Measurements from ENCODE around the gene RAB13.
"Not testable (repeated sequence)": the region's sequence is repeated elsewhere in the genome, so short reads cannot be mapped to it uniquely, and the experiment has no call there.

RAB13 gene

GRCh38 chr1:153985941-153986761 is at the start of gene RAB13:
Gene RAB13, minus strand, starts transcription at chr1:153986339. Its CDS starts 103 bp downstream, at chr1:153986236.
- H3K9me3 ChIP-seq (ENCODE audit: control insufficient read depth in 5 of 5, low read length in 5 of 5) = no peaks in the 10 kb centered on the region
- peaks cover 6 to 34% (median 27%) of the 10 kb centered on the region in 5 donors for H3K4me1 ChIP-seq (ENCODE audit: control insufficient read depth in 5 of 5, insufficient read depth in 5 of 5, low read length in 5 of 5)
- peak within 1 kb of the TSS; percentile 91 for H3K27ac ChIP-seq (ENCODE audit: low read depth, low read length)
- H3K4me3 ChIP-seq (ENCODE audit: low read depth in 1 of 5, low read length in 5 of 5) = peak within 1 kb of the TSS; percentile 74 to 93 (median 80)
- H3K9ac ChIP-seq (ENCODE audit: low read length in 5 of 5) = peak within 1 kb of the TSS; percentile 22 to 93 (median 90)
- peaks cover 0 to 15% (median 9%) of the 10 kb centered on the region in 5 donors for H3K36me3 ChIP-seq (ENCODE audit: control insufficient read depth in 5 of 5, insufficient read depth in 5 of 5, low read length in 5 of 5)
- no peaks in the 10 kb centered on the region for H3K27me3 ChIP-seq (ENCODE audit: control insufficient read depth in 5 of 5, insufficient read depth in 4 of 5, low read length in 5 of 5)

- H3K27me3 ChIP-seq (ENCODE audit: control insufficient read depth in 5 of 5, insufficient read depth in 4 of 5, low read length in 5 of 5); H3K27ac ChIP-seq (ENCODE audit: low read depth, low read length); H3K9ac ChIP-seq (ENCODE audit: low read length in 5 of 5); H3K4me3 ChIP-seq (ENCODE audit: low read depth in 1 of 5, low read length in 5 of 5); H3K9me3 ChIP-seq (ENCODE audit: control insufficient read depth in 5 of 5, low read length in 5 of 5); H3K36me3 ChIP-seq (ENCODE audit: control insufficient read depth in 5 of 5, insufficient read depth in 5 of 5, low read length in 5 of 5); H3K4me1 ChIP-seq (ENCODE audit: control insufficient read depth in 5 of 5, insufficient read depth in 5 of 5, low read length in 5 of 5): not testable (repeated sequence)
Observed at GRCh38 chr1:154033697-154034096, 47.6 kb upstream of the RAB13 start.

GRCh38 chr1:154019940-154020339 is 33.8 kb upstream of the RAB13 start:
- no peaks in the 10 kb centered on the region for H3K27me3 ChIP-seq (ENCODE audit: control insufficient read depth in 5 of 5, insufficient read depth in 4 of 5, low read length in 5 of 5)
- no peak overlapping the region for H3K4me3 ChIP-seq (ENCODE audit: low read depth in 1 of 5, low read length in 5 of 5)
- no peak overlapping the region for H3K9ac ChIP-seq (ENCODE audit: low read length in 5 of 5)
- H3K9me3 ChIP-seq (ENCODE audit: control insufficient read depth in 5 of 5, low read length in 5 of 5) = peaks cover 0 to 3% (median 0%) of the 10 kb centered on the region in 5 donors
- no peak overlapping the region for H3K27ac ChIP-seq (ENCODE audit: low read depth, low read length)
- no peaks in the 10 kb centered on the region for H3K36me3 ChIP-seq (ENCODE audit: control insufficient read depth in 5 of 5, insufficient read depth in 5 of 5, low read length in 5 of 5)
- no peaks in the 10 kb centered on the region for H3K4me1 ChIP-seq (ENCODE audit: control insufficient read depth in 5 of 5, insufficient read depth in 5 of 5, low read length in 5 of 5)

DNA sequence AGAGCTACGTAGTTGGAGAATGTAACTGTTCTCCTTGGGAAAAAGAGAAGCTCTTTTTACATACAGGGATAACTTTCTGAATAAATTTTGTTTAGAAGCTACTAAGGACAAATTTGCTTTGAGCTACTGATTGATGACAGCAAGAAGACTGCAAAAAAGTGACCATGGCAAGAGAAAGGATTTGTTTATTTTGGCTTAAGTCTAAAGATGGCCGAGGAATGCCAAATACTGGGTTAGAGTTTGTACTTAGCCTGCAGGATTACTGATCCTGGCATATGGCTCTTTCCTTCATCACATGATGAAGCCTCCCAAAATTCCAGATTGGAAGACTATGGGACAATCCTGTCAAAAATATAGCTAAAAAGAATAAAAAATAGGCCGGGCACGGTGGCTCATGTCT is 33.1 kb upstream of the RAB13 start:
- Histone ChIP-seq H3K4me3 (ENCODE audit: low read depth in 1 of 5, low read length in 5 of 5) (no peak overlapping the region), H3K9ac (ENCODE audit: low read length in 5 of 5) (no peak overlapping the region), H3K27ac (ENCODE audit: low read depth, low read length) (no peak overlapping the region), H3K4me1 (ENCODE audit: control insufficient read depth in 5 of 5, insufficient read depth in 5 of 5, low read length in 5 of 5) (no peaks in the 10 kb centered on the region), H3K36me3 (ENCODE audit: control insufficient read depth in 5 of 5, insufficient read depth in 5 of 5, low read length in 5 of 5) (no peaks in the 10 kb centered on the region), H3K9me3 (ENCODE audit: control insufficient read depth in 5 of 5, low read length in 5 of 5) (peaks cover 0 to 3% (median 0%) of the 10 kb centered on the region in 5 donors), H3K27me3 (ENCODE audit: control insufficient read depth in 5 of 5, insufficient read depth in 4 of 5, low read length in 5 of 5) (no peaks in the 10 kb centered on the region)

GRCh38 chr1:154014154-154014907 is 28.2 kb upstream of the RAB13 start:
- Histone ChIP-seq H3K9ac (ENCODE audit: low read length in 5 of 5) (no peak overlapping the region), H3K27ac (ENCODE audit: low read depth, low read length) (no peak overlapping the region), H3K36me3 (ENCODE audit: control insufficient read depth in 5 of 5, insufficient read depth in 5 of 5, low read length in 5 of 5) (no peaks in the 10 kb centered on the region), H3K27me3 (ENCODE audit: control insufficient read depth in 5 of 5, insufficient read depth in 4 of 5, low read length in 5 of 5) (no peaks in the 10 kb centered on the region), H3K4me3 (ENCODE audit: low read depth in 1 of 5, low read length in 5 of 5) (no peak overlapping the region), H3K9me3 (ENCODE audit: control insufficient read depth in 5 of 5, low read length in 5 of 5) (no peaks in the 10 kb centered on the region), H3K4me1 (ENCODE audit: control insufficient read depth in 5 of 5, insufficient read depth in 5 of 5, low read length in 5 of 5) (no peaks in the 10 kb centered on the region)

- H3K9me3 ChIP-seq (ENCODE audit: control insufficient read depth in 5 of 5, low read length in 5 of 5); H3K9ac ChIP-seq (ENCODE audit: low read length in 5 of 5); H3K4me3 ChIP-seq (ENCODE audit: low read depth in 1 of 5, low read length in 5 of 5); H3K36me3 ChIP-seq (ENCODE audit: control insufficient read depth in 5 of 5, insufficient read depth in 5 of 5, low read length in 5 of 5); H3K27me3 ChIP-seq (ENCODE audit: control insufficient read depth in 5 of 5, insufficient read depth in 4 of 5, low read length in 5 of 5); H3K4me1 ChIP-seq (ENCODE audit: control insufficient read depth in 5 of 5, insufficient read depth in 5 of 5, low read length in 5 of 5); H3K27ac ChIP-seq (ENCODE audit: low read depth, low read length): not testable (repeated sequence)
Observed at GRCh38 chr1:154012543-154012942, 26.4 kb upstream of the RAB13 start.

DNA sequence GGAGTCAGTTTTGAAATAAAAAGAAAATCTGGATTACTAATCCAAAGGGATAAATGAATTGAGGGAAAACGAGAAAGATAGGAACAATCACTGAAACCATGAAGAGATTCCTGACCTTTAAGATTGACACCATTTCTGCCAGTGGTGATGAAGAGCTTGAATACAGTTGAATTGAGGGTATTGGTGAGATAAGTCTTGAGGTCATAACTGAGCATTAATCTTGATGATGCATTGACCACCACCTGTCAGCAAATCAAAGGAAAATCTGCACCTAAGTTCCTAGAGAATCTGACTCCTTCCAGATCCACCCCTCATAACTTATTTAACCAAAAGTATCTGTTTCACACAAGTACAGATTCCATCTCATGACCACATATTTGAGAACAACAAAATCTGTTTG is 26.0 kb upstream of the RAB13 start:
- H3K4me3 ChIP-seq (ENCODE audit: low read depth in 1 of 5, low read length in 5 of 5) = no peak overlapping the region
- H3K27me3 ChIP-seq (ENCODE audit: control insufficient read depth in 5 of 5, insufficient read depth in 4 of 5, low read length in 5 of 5) = no peaks in the 10 kb centered on the region
- no peak overlapping the region for H3K9ac ChIP-seq (ENCODE audit: low read length in 5 of 5)
- no peaks in the 10 kb centered on the region for H3K4me1 ChIP-seq (ENCODE audit: control insufficient read depth in 5 of 5, insufficient read depth in 5 of 5, low read length in 5 of 5)
- H3K27ac ChIP-seq (ENCODE audit: low read depth, low read length) = no peak overlapping the region
- no peaks in the 10 kb centered on the region for H3K9me3 ChIP-seq (ENCODE audit: control insufficient read depth in 5 of 5, low read length in 5 of 5)
- no peaks in the 10 kb centered on the region for H3K36me3 ChIP-seq (ENCODE audit: control insufficient read depth in 5 of 5, insufficient read depth in 5 of 5, low read length in 5 of 5)

DNA sequence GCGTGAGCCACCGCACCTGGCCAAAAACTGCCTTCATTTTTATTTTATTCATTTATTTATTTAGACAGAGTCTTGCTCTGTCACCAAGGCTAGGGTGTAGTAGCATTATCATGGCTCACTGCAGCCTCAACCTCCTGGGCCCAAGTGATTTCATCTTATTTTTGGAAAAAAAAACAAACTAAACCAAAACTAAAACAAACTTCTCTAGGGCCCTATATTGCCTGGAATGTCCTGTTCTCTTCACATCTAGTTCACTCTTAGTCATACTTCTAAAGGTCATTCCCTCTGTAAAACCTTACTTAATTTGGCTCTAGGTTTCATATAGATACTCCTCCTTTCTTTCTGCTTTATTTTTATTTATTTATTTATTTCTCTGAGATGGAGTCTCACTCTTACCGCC is 20.0 kb upstream of the RAB13 start:
- Histone ChIP-seq H3K4me3 (ENCODE audit: low read depth in 1 of 5, low read length in 5 of 5) (no peak overlapping the region), H3K9me3 (ENCODE audit: control insufficient read depth in 5 of 5, low read length in 5 of 5) (no peaks in the 10 kb centered on the region), H3K27ac (ENCODE audit: low read depth, low read length) (no peak overlapping the region), H3K27me3 (ENCODE audit: control insufficient read depth in 5 of 5, insufficient read depth in 4 of 5, low read length in 5 of 5) (no peaks in the 10 kb centered on the region), H3K9ac (ENCODE audit: low read length in 5 of 5) (no peak overlapping the region), H3K4me1 (ENCODE audit: control insufficient read depth in 5 of 5, insufficient read depth in 5 of 5, low read length in 5 of 5) (no peaks in the 10 kb centered on the region), H3K36me3 (ENCODE audit: control insufficient read depth in 5 of 5, insufficient read depth in 5 of 5, low read length in 5 of 5) (no peaks in the 10 kb centered on the region)

DNA sequence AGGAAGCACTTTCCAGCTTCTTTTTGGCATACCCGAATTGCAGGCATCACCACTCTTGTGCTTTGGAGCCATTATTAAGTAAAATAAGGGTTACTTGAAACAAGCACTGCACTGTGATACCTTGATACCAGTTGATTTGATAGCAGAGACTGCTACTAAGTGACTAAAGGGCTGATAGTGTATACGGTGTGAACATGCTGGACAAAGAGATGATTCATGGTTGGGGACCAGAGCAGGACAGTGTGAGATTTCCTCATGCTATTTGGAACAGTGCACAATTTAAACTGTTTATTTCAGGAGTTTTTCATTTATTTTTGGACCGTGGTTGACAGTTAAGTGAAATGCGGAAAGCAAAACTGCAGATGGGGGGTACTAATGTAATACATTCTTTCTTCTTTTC is 14.3 kb upstream of the RAB13 start:
- no peaks in the 10 kb centered on the region for H3K9me3 ChIP-seq (ENCODE audit: control insufficient read depth in 5 of 5, low read length in 5 of 5)
- no peak overlapping the region for H3K9ac ChIP-seq (ENCODE audit: low read length in 5 of 5)
- H3K27ac ChIP-seq (ENCODE audit: low read depth, low read length) = no peak overlapping the region
- H3K27me3 ChIP-seq (ENCODE audit: control insufficient read depth in 5 of 5, insufficient read depth in 4 of 5, low read length in 5 of 5) = no peaks in the 10 kb centered on the region
- H3K4me3 ChIP-seq (ENCODE audit: low read depth in 1 of 5, low read length in 5 of 5) = no peak overlapping the region
- no peaks in the 10 kb centered on the region for H3K4me1 ChIP-seq (ENCODE audit: control insufficient read depth in 5 of 5, insufficient read depth in 5 of 5, low read length in 5 of 5)
- H3K36me3 ChIP-seq (ENCODE audit: control insufficient read depth in 5 of 5, insufficient read depth in 5 of 5, low read length in 5 of 5) = peaks cover 0 to 7% (median 3%) of the 10 kb centered on the region in 5 donors

DNA sequence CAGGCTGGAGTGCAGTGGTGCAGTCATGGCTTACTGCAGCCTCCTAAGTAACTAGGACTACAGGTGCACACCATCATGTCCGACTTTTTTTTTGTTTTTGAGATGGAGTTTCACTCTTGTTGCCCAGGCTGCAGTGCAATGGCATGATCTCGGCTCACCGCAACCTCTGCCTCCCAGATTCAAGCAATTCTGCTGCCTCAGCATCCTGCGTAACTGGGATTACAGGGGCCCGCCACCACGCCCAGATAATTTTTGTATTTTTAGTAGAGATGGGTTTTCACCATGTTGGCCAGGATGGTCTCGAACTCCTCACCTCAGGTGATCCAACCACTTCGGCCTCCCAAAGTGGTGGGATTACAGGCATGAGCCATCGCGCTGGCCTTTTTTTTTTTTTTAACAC is 10.7 kb upstream of the RAB13 start:
- Histone ChIP-seq H3K4me1 (ENCODE audit: control insufficient read depth in 5 of 5, insufficient read depth in 5 of 5, low read length in 5 of 5) (peaks cover 2 to 13% (median 10%) of the 10 kb centered on the region in 5 donors), H3K36me3 (ENCODE audit: control insufficient read depth in 5 of 5, insufficient read depth in 5 of 5, low read length in 5 of 5) (peaks cover 7 to 37% (median 23%) of the 10 kb centered on the region in 5 donors)
- H3K27me3 ChIP-seq (ENCODE audit: control insufficient read depth in 5 of 5, insufficient read depth in 4 of 5, low read length in 5 of 5); H3K9ac ChIP-seq (ENCODE audit: low read length in 5 of 5); H3K9me3 ChIP-seq (ENCODE audit: control insufficient read depth in 5 of 5, low read length in 5 of 5); H3K4me3 ChIP-seq (ENCODE audit: low read depth in 1 of 5, low read length in 5 of 5); H3K27ac ChIP-seq (ENCODE audit: low read depth, low read length): not testable (repeated sequence)

All from subcutaneous abdominal adipose tissue (tissue), 5 donors.